ENCODE measurements around the gene TBC1D21. TPM values are rescaled to one million over a fixed set of nuclear protein-coding genes. Genes with fewer than 3 reads are reported as not detected.

Gene TBC1D21
- total RNA-seq, 4 donors from 2014 or later = not detected

DNA sequence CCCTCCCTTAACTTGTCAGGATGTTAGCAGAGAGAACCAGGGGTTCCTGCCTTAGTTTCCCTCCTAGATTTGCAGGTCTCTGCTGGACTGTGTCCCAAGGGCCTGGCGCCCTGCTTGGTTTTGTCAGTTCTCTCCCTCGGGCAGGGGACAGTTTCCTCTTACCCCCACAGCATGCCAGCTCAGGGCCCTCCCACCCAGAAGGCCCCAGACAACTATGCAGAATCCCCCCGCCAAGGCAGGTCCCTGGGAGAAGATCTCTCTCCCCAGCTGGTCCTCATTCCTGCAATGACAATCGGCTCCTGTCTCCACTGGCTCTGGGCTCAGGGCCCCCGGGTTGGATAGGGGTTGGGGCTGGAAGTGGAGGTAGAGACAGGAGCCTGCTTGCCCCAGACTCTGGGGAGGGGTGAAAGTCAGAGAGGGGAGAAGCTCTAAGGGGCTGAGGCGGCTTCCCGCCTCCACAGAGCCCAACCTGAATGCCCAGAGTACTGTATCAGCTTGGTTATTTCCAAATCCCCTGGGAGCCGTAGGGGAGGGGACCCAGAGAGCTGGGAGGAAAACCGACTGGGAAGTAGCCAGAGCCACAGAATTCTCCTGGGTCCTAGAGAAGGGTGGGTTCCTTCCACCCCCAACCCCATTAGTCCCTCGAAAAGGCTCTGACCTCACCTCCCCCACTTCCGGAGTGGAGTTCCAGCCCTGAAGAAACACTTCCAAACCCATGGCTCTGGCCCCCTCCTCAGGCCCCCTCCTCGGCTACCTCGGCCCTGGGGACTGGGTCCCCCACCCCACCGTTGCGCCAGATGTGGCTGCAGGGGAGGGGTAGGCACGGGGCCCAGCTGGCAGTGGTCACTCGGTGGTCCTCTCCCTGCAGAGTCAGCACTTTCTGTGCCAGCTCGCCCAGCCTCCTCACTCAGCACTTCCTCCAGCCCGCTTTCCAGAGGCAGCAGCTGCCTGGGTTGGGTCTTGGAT lies 49.1 kb downstream of the TBC1D21 start:
- Histone ChIP-seq H3K4me1 (peaks cover 14 to 36% of the 10 kb centered on the region in 2 donors), H3K4me3 (replicated peaks in 1 of 3) (no peak overlapping the region), H3K36me3 (no peaks in the 10 kb centered on the region), H3K9me3 (no peaks in the 10 kb centered on the region), H3K27me3 (no peaks in the 10 kb centered on the region), H3K27ac (peak overlapping the region in 1 of 3 donors; percentile 40)
- 28 to 34% methylated on average over 13 to 17 of the region's 19 CpGs for WGBS, 2 donors
- TF ChIP-seq, protein P1, sequence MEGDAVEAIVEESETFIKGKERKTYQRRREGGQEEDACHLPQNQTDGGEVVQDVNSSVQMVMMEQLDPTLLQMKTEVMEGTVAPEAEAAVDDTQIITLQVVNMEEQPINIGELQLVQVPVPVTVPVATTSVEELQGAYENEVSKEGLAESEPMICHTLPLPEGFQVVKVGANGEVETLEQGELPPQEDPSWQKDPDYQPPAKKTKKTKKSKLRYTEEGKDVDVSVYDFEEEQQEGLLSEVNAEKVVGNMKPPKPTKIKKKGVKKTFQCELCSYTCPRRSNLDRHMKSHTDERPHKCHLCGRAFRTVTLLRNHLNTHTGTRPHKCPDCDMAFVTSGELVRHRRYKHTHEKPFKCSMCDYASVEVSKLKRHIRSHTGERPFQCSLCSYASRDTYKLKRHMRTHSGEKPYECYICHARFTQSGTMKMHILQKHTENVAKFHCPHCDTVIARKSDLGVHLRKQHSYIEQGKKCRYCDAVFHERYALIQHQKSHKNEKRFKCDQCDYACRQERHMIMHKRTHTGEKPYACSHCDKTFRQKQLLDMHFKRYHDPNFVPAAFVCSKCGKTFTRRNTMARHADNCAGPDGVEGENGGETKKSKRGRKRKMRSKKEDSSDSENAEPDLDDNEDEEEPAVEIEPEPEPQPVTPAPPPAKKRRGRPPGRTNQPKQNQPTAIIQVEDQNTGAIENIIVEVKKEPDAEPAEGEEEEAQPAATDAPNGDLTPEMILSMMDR (IDR thresholded peaks at IDR 0.05) = no peak
- no peak for TF ChIP-seq POLR2A (IDR thresholded peaks at IDR 0.05)
- DNase-seq = peak; percentile 43 to 46
- intact Hi-C loops (cut with DNase I) = no loop called here

DNA sequence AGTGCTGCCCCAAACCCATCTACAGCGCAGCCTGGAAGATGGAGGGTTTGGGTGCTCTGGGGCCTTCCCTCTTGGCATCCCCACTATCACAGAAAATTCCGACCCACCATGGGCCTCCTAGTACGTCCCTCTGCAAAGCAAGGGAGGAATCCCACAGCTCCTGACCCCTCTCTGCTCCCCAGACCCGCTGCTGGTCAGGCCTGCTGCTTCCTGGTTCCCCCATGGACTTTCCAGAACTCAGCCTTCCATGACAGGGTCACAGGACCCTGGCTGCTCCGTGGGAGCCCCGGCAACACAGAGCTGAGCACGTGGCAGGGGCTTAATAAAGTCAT lies 49.8 kb downstream of the TBC1D21 start:
- WGBS, 2 donors = 48 to 54% methylated on average over 6 to 7 of the region's 7 CpGs
- Histone ChIP-seq H3K4me3 (replicated peaks in 1 of 3) (no peak overlapping the region), H3K9me3 (no peaks in the 10 kb centered on the region), H3K4me1 (peaks cover 17 to 39% of the 10 kb centered on the region in 2 donors), H3K27me3 (no peaks in the 10 kb centered on the region), H3K36me3 (no peaks in the 10 kb centered on the region), H3K27ac (no peak overlapping the region)
- TF ChIP-seq, protein P1 (IDR thresholded peaks at IDR 0.05) = no peak
- no peak for TF ChIP-seq POLR2A (IDR thresholded peaks at IDR 0.05)
- intact Hi-C loops (cut with DNase I) = no loop called here
- no peak for DNase-seq

DNA sequence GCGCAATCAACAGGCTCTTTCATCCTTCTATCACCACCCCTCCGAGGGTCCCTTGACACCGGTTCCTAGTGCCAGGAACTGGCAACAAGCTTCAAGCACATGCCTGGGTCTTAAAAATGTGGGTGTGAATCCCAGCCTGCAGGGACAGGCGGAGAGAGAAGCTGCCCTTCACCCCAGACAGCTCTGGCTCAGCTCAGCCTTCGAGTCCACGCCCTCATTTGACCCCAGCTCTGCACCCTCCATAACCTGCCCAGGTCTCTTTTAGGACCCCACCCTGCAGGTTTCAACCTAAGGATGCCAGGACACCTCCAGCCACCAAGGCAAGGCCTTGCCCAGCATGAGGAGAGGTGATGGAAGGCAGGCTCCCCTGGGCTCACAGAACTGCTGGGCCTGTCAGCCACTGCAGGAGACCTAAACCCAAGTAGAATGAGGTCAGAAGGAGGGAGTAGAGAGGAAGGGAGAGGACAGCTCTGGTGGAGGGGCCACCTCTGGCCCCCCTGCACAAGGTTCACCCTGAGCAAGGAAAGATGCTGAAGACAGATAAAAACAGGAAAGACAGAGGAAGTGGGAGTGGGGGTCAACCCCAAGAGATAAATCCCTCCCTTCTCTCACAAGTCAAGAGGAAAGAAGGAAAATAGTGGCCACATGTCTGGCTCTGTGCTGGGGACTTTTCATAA lies 50.3 kb downstream of the TBC1D21 start:
- intact Hi-C loops (cut with DNase I) = no loop called here
- Histone ChIP-seq H3K27me3 (no peaks in the 10 kb centered on the region), H3K4me1 (peaks cover 19 to 42% of the 10 kb centered on the region in 2 donors), H3K27ac (peak overlapping the region in 2 of 3 donors; percentile 45 to 61), H3K36me3 (no peaks in the 10 kb centered on the region), H3K4me3 (replicated peaks in 1 of 3) (no peak overlapping the region), H3K9me3 (no peaks in the 10 kb centered on the region)
- no peak for DNase-seq
- WGBS, 2 donors = 60 to 71% methylated on average over 5 to 6 of the region's 6 CpGs
- TF ChIP-seq, protein P1 (IDR thresholded peaks at IDR 0.05) = no peak

DNA sequence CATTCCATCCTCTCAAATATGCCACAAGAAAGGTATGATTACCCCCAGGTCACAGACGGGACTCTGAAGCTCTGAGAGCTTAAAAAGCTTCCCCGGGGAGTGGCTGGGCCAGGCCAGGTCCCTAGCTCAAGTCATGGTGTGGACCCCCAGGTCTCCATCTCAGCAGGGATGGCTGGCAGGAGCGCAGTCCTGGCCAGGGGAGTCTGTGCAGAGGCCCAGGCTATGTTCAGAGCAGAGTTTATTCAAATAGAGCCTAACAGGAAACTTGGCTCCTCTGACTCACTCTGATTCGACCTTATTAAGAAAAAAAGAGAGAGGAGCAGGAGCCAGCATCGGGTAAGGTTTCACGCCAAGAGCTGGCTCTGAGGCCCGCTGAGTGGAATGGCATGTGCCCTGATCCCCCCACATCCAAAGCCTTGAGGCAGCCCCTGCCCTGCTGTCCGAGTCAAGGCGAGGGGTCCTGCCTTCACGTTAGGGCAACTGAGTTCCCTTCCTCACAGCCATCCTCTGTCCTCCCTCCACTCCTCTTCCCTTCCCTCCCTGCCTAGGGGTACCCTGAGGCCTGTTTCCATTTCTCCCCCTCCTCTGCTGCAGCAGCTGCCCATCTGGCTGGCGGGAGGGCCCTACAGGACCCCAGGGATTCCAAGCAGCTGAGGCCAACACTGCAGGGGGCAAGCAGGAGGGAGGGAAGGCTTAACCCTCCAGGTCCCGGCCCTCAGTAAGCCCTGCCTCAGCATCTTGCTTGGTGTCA lies 51.0 kb downstream of the TBC1D21 start:
- 19 to 23% methylated on average over 8 to 11 of the region's 12 CpGs for WGBS, 2 donors
- DNase-seq = peak; percentile 27 to 49
- Histone ChIP-seq H3K9me3 (no peaks in the 10 kb centered on the region), H3K4me3 (replicated peaks in 1 of 3) (no peak overlapping the region), H3K4me1 (peaks cover 19 to 42% of the 10 kb centered on the region in 2 donors), H3K27me3 (no peaks in the 10 kb centered on the region), H3K27ac (peak overlapping the region in 2 of 3 donors; percentile 45 to 61), H3K36me3 (no peaks in the 10 kb centered on the region)
- intact Hi-C loops (cut with DNase I) = no loop called here
- TF ChIP-seq POLR2A (IDR thresholded peaks at IDR 0.05) = no peak
- TF ChIP-seq, protein P1 (IDR thresholded peaks at IDR 0.05) = no peak
